ENCODE data around the gene VWF.
A peak's percentile ranks its signal among the peaks of the same experiment; 100 is the strongest.
"Not testable (repeated sequence)": the region's sequence is repeated elsewhere in the genome, so short reads cannot be mapped to it uniquely, and the experiment has no call there.

VWF gene

GRCh38 chr12:6124411-6125309 lies at the start of gene VWF:
Gene VWF (minus strand): TSS chr12:6124670. CDS start chr12:6123196, 1,474 bp downstream.
- DNase-seq (ENCODE audit: low read depth): no peak

- no peak for DNase-seq (ENCODE audit: low read depth)
Observed at GRCh38 chr12:6172862-6173261, 48.4 kb upstream of the VWF start.

- DNase-seq (ENCODE audit: low read depth): no peak
Observed at GRCh38 chr12:6172086-6172485, 47.6 kb upstream of the VWF start.

GRCh38 chr12:6171409-6172015 lies 47.0 kb upstream of the VWF start:
- DNase-seq (ENCODE audit: low read depth): no peak

GRCh38 chr12:6167327-6168280 lies 43.1 kb upstream of the VWF start:
- peak; percentile 48 for DNase-seq (ENCODE audit: low read depth)

- no peak for DNase-seq (ENCODE audit: low read depth)
Observed at GRCh38 chr12:6166808-6167207, 42.3 kb upstream of the VWF start.

GRCh38 chr12:6165395-6165794 lies 40.9 kb upstream of the VWF start:
- no peak for DNase-seq (ENCODE audit: low read depth)

GRCh38 chr12:6163416-6164060 lies 39.1 kb upstream of the VWF start:
- no peak for DNase-seq (ENCODE audit: low read depth)

- no peak for DNase-seq (ENCODE audit: low read depth)
Observed at GRCh38 chr12:6161124-6161882, 36.8 kb upstream of the VWF start.

GRCh38 chr12:6160049-6160649 lies 35.7 kb upstream of the VWF start:
- not testable (repeated sequence) for DNase-seq (ENCODE audit: low read depth)

- DNase-seq (ENCODE audit: low read depth): not testable (repeated sequence)
Observed at GRCh38 chr12:6159166-6160011, 34.9 kb upstream of the VWF start.

- DNase-seq (ENCODE audit: low read depth): no peak
Observed at GRCh38 chr12:6158749-6159148, 34.3 kb upstream of the VWF start.

- DNase-seq (ENCODE audit: low read depth): no peak
Observed at GRCh38 chr12:6158255-6158654, 33.8 kb upstream of the VWF start.

GRCh38 chr12:6157482-6157881 lies 33.0 kb upstream of the VWF start:
- DNase-seq (ENCODE audit: low read depth): no peak

- no peak for DNase-seq (ENCODE audit: low read depth)
Observed at GRCh38 chr12:6154730-6155459, 30.4 kb upstream of the VWF start.

- not testable (repeated sequence) for DNase-seq (ENCODE audit: low read depth)
Observed at GRCh38 chr12:6148722-6149121, 24.3 kb upstream of the VWF start.

- no peak for DNase-seq (ENCODE audit: low read depth)
Observed at GRCh38 chr12:6148061-6148460, 23.6 kb upstream of the VWF start.

GRCh38 chr12:6146951-6147350 lies 22.5 kb upstream of the VWF start:
- DNase-seq (ENCODE audit: low read depth): no peak

GRCh38 chr12:6146509-6146908 lies 22.0 kb upstream of the VWF start:
- no peak for DNase-seq (ENCODE audit: low read depth)
